B cell (primary cell): Measurements from ENCODE around the gene PDZD2. TPM values are rescaled to one million over a fixed set of nuclear protein-coding genes. Genes with fewer than 3 reads are reported as not detected.

Experiments used
- ATAC-seq: fragments of 200-7000 bp; cut with Tn5 transposase; one replicate; pipeline ENCODE4 v1.10.0; 2021; ENCODE audit warnings: low read depth, mild to moderate bottlenecking, moderate number of reproducible peaks, moderate library complexity
- CTCF ChIA-PET: fragments of 350-600 bp; sonication (Branson Sonifier 250); formaldehyde crosslinking; loops from one replicate; lab custom pipeline; 2021; ENCODE audit warnings: antibody characterized with exemption, inconsistent platforms; lab: Charles Lee
- POLR2A ChIA-PET: fragments of 350-600 bp; sonication (Branson Sonifier 250); formaldehyde crosslinking; loops from one replicate; lab custom pipeline; 2021; ENCODE audit warnings: antibody characterized with exemption; lab: Charles Lee
- DNase-seq: peaks from one replicate; pipeline ENCODE4 v3.0.0; 2013
- H2AFZ ChIP-seq: 2 replicates; pipeline ENCODE4 v1.6.1; 2012; ENCODE audit warnings: mild to moderate bottlenecking, low read depth, low read length; ENCODE audit not compliant: insufficient read depth, poor library complexity, severe bottlenecking
- H3K27ac ChIP-seq, 2 donors: 1 replicate in 1 of 2; 2 replicates in 1 of 2; pipeline ENCODE4 v1.5.1; 2012 to 2013; ENCODE audit warnings: low read length in 2 of 2, mild to moderate bottlenecking in 2 of 2, moderate library complexity in 1 of 2
- H3K27me3 ChIP-seq, 4 experiments: fragments of 200-600 bp in 1 of 4; sonication (generic) in 1 of 4; replicated peaks in 1 of 4; 1 replicate in 2 of 4; 2 replicates in 2 of 4; pipeline versions ENCODE4 v1.6.1 to v1.7.0; 2013 to 2016; ENCODE audit warnings: low read length in 3 of 4, mild to moderate bottlenecking in 2 of 4, mixed read lengths in 1 of 4, moderate library complexity in 1 of 4; ENCODE audit not compliant: insufficient read depth in 4 of 4, control insufficient read depth in 3 of 4; ENCODE audit errors: control extremely low read depth in 1 of 4
- H3K36me3 ChIP-seq, 2 experiments: replicated peaks in 1 of 2; 1 replicate in 1 of 2; 2 replicates in 1 of 2; pipeline versions ENCODE4 v1.6.1 to v1.7.1; 2013; ENCODE audit warnings: low read length in 1 of 2; ENCODE audit not compliant: insufficient read depth in 2 of 2, control insufficient read depth in 1 of 2; ENCODE audit errors: control extremely low read depth in 1 of 2, extremely low read depth in 1 of 2
- H3K4me1 ChIP-seq, 2 donors: fragments of 200-600 bp in 1 of 2; sonication (generic) in 1 of 2; 1 replicate in 1 of 2; 2 replicates in 1 of 2; pipeline versions ENCODE4 v1.5.1 to v1.6.1; 2013 to 2017; ENCODE audit warnings: low read length in 2 of 2; ENCODE audit not compliant: control insufficient read depth in 2 of 2, insufficient read depth in 2 of 2
- H3K4me2 ChIP-seq: replicated peaks from 2 replicates; pipeline ENCODE3; 2012; ENCODE audit warnings: mild to moderate bottlenecking, low read depth, low read length; ENCODE audit not compliant: poor library complexity, severe bottlenecking
- H3K4me3 ChIP-seq, 5 experiments: fragments of 200-600 bp in 1 of 5; sonication (generic) in 1 of 5; 1 replicate in 3 of 5; 2 replicates in 2 of 5; pipeline versions ENCODE4 v1.5.1 to v1.7.0; 2011 to 2016; ENCODE audit warnings: low read length in 4 of 5, mild to moderate bottlenecking in 4 of 5, low read depth in 2 of 5, control low read depth in 1 of 5, moderate library complexity in 1 of 5; ENCODE audit not compliant: insufficient read depth in 1 of 5; ENCODE audit errors: control extremely low read depth in 1 of 5, extremely low read depth in 1 of 5
- H3K79me2 ChIP-seq: fragments of 200-600 bp; sonication (generic); one replicate; pipeline ENCODE4 v1.6.0; 2016; ENCODE audit warnings: low read length; ENCODE audit not compliant: control insufficient read depth, insufficient read depth
- H3K9ac ChIP-seq: fragments of 200-600 bp; sonication (generic); 2 replicates; pipeline ENCODE4 v1.6.1; 2017; ENCODE audit warnings: mild to moderate bottlenecking, low read length, moderate library complexity
- H3K9me3 ChIP-seq, 3 donors: one replicate each; pipeline versions ENCODE4 v1.6.1 to v1.7.1; 2013; ENCODE audit warnings: low read length in 2 of 3; ENCODE audit not compliant: control insufficient read depth in 2 of 3, insufficient read depth in 1 of 3; ENCODE audit errors: control extremely low read depth in 1 of 3
- H4K20me1 ChIP-seq: 2 replicates; pipeline ENCODE4 v1.6.0; 2012; ENCODE audit warnings: mild to moderate bottlenecking, low read length; ENCODE audit not compliant: insufficient read depth, control insufficient read depth, poor library complexity, severe bottlenecking
- H3K27ac Mint-ChIP-seq: one replicate; pipeline ENCODE4 v1.8.0; 2021; ENCODE audit warnings: mixed read lengths
- H3K27me3 Mint-ChIP-seq: one replicate; pipeline ENCODE4 v1.8.0; 2021; ENCODE audit warnings: mixed read lengths
- H3K4me1 Mint-ChIP-seq: one replicate; pipeline ENCODE4 v1.8.0; 2021; ENCODE audit warnings: mixed read lengths
- H3K4me3 Mint-ChIP-seq: one replicate; pipeline ENCODE4 v1.8.0; 2021; ENCODE audit warnings: mixed read lengths
- H3K9me3 Mint-ChIP-seq: one replicate; pipeline ENCODE4 v1.8.0; 2022; ENCODE audit warnings: mixed read lengths; ENCODE audit not compliant: insufficient read depth
- CTCF ChIP-seq: fragments of 200-600 bp; IDR thresholded peaks from one replicate; pipeline ENCODE4 v1.8.0; 2022; ENCODE audit warnings: antibody characterized with exemption, mild to moderate bottlenecking
- EZH2 ChIP-seq: IDR thresholded peaks from 2 replicates; pipeline ENCODE4 v1.6.1; 2012; ENCODE audit warnings: borderline replicate concordance, low read depth, mild to moderate bottlenecking, moderate library complexity, low read length; ENCODE audit not compliant: insufficient read depth, poor library complexity, severe bottlenecking
- WGBS: methylation state at CpG from one replicate; pipeline ENCODE4 v1.1.5; 2013; ENCODE audit warnings: missing lambda C conversion rate; ENCODE audit not compliant: insufficient coverage; 5-methylcytosine and 5-hydroxymethylcytosine counted together
- intact Hi-C: fragments of 100-400 bp; cut with micrococcal nuclease; formaldehyde crosslinking; loops from one replicate; pipeline ENCODE4 v1.10.0; 2022
- polyA plus RNA-seq: library from polyadenylated mRNA; depleted of rRNA; stranded (reverse); fragments of >200 nt; gene quantifications from 2 replicates; pipeline ENCODE4 v1.2.3, GENCODE V29; 2012
- total RNA-seq, 2 donors: library from RNA; stranded (reverse); fragments of 120-200 nt in 1 of 2; gene quantifications; 1 replicate in 1 of 2; 2 replicates in 1 of 2; pipeline versions ENCODE4 v1.2.3 to v1.2.4, GENCODE V29; 2013 to 2022

Gene PDZD2
- total and polyA plus RNA-seq, 2 donors (not counting 1 experiment from before 2014, with no cell fraction given), result not detected

GRCh38 chr5:31853398-31854135 lies 214.6 kb downstream of the PDZD2 start:
- peaks cover 48% of the 10 kb centered on the region for H3K27me3 Mint-ChIP-seq
- no peaks in the 10 kb centered on the region for H3K79me2 ChIP-seq
- ChIA-PET POLR2A (no interaction called here), CTCF (no interaction called here)
- no peak overlapping the region for H3K27ac ChIP-seq
- no peak overlapping the region for H3K4me3 ChIP-seq
- no peak overlapping the region for H3K27ac Mint-ChIP-seq
- WGBS, result 50% methylated on average over 4 of the region's 8 CpGs
- H3K9me3 Mint-ChIP-seq, result no peaks in the 10 kb centered on the region
- H2AFZ ChIP-seq, result no peak overlapping the region
- H3K9me3 ChIP-seq, result peaks cover 0 to 15% (median 0%) of the 10 kb centered on the region in 3 donors
- peaks cover 13 to 21% of the 10 kb centered on the region in 2 donors for H3K4me1 ChIP-seq
- H3K4me3 Mint-ChIP-seq, result no peak overlapping the region
- no peak for TF ChIP-seq EZH2
- no peak for TF ChIP-seq CTCF
- peaks cover 0 to 30% (median 13%) of the 10 kb centered on the region in 4 experiments for H3K27me3 ChIP-seq
- H3K4me2 ChIP-seq, result no peak overlapping the region
- intact Hi-C loops, result no loop called here
- H4K20me1 ChIP-seq, result no peaks in the 10 kb centered on the region
- H3K4me1 Mint-ChIP-seq, result peaks cover 13% of the 10 kb centered on the region
- no peak for ATAC-seq
- H3K9ac ChIP-seq, result no peak overlapping the region
- no peaks in the 10 kb centered on the region for H3K36me3 ChIP-seq
- no peak for DNase-seq
